GM21576 (cell line): ENCODE data around the gene ACVRL1.

ENCODE experiments used
- ATAC-seq: cut with Tn5 transposase; IDR thresholded peaks from one replicate; pipeline ENCODE4 v1.9.1; 2021; ENCODE audit warnings: mild to moderate bottlenecking, moderate library complexity; ENCODE audit not compliant: unreplicated experiment

Gene ACVRL1

DNA sequence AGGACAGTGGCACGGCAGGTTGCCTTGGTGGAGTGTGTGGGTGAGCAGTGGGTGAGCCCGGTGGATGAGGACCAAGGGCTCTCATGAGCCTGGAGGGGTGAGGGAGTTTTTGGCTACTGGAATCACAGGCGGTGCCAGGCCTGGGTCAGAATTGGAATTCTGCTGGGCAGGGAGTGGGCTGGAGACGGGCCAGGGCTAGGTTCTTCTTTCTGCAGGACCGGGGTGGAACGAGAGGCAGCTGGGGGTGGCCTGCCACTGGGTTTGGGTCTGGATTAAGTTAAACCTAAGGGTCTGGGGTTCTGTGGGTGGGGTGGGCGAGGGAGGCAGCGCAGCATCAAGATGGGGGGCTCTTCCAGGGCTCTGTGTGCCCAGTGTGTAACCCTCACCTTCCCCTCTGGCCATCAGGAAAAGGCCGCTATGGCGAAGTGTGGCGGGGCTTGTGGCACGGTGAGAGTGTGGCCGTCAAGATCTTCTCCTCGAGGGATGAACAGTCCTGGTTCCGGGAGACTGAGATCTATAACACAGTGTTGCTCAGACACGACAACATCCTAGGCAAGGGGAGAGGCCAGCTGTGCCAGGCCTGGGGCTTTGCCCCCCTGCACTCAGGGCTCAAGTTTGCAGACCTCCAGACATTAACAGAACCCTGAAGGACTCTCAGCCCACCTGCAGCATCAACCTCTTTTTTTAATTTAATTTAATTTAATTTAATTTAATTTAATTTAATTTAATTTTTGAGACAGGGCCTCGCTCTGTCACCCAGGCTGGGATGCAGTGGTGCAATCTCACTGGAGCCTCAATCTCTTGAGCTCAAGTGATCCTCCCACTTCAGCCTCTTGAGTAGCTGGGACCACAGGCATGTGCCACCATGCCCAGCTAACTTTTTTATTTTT, 7.0 kb downstream of the ACVRL1 start:
- ATAC-seq, result no peak

DNA sequence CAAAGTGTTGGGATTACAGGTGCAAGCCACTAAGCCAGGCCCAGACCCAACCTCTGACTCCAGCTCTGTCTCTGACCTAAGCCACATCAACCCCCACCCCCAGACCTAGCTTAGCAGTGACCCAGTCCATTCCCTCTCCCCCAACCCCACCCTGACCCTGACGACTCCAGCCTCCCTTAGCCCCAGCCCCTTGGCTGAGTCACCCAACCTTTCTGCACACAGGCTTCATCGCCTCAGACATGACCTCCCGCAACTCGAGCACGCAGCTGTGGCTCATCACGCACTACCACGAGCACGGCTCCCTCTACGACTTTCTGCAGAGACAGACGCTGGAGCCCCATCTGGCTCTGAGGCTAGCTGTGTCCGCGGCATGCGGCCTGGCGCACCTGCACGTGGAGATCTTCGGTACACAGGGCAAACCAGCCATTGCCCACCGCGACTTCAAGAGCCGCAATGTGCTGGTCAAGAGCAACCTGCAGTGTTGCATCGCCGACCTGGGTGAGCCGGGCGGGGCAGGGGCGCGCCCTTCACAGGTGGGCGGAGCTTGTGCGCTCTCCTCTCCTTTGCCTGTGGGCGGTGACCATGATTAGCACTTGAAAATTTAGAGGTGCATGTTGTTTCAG, 7.8 kb downstream of the ACVRL1 start:
- no peak for ATAC-seq

DNA sequence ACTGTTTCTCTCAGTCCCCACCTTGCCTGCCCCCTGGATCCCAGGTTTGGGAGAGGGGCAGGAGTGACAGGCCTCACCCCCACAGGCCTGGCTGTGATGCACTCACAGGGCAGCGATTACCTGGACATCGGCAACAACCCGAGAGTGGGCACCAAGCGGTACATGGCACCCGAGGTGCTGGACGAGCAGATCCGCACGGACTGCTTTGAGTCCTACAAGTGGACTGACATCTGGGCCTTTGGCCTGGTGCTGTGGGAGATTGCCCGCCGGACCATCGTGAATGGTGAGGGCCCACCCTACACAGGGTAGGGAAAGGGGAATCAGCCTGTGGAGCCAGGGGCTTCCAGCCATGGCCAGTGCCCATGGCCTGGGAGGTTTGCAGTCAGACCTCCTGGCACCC, 8.6 kb downstream of the ACVRL1 start:
- no peak for ATAC-seq

DNA sequence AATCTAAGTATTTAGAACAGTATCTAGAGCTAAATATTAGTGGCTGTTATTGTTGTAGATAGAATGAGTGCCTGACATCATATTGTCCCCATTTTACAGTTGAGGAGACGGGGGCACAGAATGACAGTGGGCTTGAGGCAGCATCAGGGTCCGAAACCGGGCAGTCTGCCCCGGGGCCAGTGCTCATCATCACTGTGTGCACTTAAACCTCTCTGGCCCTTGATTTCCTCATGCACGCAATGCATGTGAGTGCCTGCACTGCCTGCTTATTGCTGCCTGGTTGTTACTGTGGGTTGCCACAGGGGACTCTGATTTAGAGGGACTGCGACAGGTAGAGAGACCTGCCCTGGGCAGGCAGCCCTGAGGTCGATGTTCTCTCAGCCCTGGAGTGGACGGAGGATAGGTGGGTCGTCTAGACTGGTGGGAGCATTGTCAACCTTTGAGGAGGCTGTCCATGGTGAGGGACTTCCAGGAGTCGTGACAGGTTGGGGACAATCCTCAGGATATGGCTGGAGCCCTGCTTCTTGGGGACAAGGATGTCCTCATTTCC, 9.8 kb downstream of the ACVRL1 start:
- ATAC-seq, result no peak

DNA sequence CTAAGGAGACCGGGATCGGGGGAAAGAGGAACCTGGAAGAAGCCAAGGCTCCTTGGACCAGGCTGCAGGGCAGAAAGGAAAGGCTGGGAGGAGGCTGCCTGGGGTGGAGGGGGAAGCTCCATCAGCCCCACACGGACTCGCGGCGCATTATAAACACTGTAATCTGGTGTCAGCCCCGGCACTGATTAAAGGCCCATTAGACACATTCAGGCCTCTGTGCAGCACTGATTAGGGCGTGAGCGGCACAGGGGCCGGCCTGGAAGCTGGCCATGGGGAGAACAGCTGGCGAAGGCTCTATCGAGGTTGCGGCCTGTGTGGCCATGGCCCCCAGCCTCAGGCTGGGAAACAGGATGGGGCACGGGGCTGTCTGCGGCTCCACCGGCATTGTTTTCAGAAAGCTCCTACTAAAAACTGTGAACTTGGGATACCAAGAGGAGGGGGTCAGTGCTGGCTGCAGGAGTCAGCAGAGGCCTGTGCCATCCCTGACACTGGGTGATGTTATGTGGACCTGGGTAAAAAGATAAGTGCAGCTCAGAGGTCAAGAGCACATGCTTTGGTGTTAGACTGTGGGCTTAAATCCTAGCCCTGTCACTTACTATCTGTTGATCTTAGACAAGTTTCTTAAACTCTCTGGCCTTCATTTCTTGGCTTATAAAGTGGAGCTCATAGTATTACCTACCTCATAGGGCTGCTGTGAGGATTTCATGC, 10.6 kb downstream of the ACVRL1 start:
- no peak for ATAC-seq

DNA sequence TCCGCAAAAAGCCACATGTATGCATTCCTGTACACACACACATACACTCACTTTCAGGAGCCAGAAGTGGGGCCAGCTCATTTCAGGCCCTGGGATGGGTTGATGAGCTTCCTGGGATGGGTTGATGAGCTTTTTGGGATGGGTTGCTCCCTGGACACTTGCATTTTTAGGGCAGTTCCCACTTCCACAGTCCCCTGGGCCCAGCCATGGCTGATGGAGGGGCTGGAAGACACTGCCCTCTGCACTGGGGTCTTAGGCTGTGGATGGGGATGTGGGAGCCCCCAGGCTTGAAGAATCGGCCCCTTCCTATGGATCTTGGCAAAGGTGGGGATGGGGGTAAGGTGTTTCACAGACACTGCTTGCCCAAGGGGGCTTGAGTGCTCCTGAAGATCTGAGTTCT, 12.7 kb downstream of the ACVRL1 start:
- no peak for ATAC-seq

DNA sequence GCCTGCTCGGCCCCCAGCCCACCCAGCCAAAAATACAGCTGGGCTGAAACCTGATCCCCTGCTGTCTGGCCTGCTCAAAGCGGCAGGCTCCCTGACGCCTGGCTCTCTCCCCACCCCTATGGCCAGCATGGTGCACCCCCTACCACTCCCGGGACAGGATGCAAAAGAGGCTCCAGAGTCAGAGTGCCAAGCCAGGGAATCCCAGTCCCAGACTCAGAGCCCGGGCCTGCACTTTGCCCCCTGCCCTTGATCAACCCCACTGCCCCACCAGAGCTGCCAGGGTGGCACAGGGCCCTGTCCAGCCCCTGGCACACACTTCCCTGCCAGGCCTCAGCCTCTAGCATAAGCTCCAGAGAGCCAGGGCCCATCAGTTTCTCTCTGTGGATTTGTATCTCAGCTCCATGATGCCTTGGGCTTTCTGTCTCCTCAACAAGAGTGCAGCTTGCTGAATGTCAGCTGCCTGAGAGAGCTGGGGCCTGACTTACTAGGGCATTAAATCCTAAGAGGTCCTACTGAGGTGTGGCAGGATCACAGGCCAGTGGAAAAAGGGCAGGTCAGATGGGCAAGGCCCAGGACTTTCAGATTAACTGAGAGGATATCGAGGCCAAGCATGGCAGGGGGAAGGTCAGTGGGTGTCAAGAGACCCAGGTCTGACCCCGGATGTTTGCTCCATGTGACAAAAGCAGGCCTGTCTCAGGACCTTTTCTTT, 13.9 kb downstream of the ACVRL1 start:
- no peak for ATAC-seq

DNA sequence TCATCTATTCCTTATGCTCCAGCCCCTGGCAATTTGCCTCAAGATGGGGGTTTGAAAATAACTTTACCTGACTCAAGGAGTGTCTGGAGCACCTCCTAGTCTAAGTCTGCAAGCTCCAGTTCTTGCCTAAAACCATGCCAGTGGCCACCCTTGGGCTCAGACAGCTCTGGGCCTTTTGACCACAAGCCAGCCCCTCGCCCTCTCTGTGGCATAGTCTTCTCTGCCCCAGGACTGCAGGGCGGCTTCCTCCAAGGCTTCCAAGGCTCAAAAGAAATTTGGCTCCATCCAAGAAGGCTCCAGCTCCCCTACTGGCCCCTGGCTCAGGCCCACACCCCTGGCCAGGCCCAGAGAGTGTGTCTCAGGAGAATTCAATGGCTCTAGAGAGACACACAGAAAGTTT, 14.8 kb downstream of the ACVRL1 start:
- no peak for ATAC-seq

DNA sequence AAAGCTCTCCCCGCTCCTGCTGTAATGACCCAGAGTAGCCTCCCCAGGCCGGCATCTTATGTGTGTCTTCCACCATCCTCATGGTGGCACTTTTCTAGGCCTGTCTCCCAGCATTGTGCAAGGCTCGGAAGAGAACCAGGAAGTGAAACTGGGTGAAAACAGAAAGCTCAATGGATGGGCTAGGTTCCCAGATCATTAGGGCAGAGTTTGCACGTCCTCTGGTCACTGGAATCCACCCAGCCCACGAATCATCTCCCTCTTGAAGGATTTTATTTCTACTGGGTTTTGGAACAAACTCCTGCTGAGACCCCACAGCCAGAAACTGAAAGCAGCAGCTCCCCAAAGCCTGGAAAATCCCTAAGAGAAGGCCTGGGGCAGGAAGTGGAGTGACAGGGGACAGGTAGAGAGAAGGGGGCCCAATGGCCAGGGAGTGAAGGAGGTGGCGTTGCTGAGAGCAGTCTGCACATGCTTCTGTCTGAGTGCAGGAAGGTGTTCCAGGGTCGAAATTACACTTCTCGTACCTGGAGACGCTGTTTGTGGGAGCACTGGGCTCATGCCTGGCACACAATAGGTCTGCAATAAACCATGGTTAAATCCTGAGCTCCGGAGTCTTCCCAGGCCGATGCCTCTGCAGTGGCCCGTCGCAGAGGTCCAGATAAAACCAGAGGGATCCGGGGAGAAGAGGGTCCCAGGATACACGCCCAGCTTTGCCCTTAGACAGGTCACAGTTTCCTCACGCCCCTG, 15.6 kb downstream of the ACVRL1 start:
- ATAC-seq, result no peak

DNA sequence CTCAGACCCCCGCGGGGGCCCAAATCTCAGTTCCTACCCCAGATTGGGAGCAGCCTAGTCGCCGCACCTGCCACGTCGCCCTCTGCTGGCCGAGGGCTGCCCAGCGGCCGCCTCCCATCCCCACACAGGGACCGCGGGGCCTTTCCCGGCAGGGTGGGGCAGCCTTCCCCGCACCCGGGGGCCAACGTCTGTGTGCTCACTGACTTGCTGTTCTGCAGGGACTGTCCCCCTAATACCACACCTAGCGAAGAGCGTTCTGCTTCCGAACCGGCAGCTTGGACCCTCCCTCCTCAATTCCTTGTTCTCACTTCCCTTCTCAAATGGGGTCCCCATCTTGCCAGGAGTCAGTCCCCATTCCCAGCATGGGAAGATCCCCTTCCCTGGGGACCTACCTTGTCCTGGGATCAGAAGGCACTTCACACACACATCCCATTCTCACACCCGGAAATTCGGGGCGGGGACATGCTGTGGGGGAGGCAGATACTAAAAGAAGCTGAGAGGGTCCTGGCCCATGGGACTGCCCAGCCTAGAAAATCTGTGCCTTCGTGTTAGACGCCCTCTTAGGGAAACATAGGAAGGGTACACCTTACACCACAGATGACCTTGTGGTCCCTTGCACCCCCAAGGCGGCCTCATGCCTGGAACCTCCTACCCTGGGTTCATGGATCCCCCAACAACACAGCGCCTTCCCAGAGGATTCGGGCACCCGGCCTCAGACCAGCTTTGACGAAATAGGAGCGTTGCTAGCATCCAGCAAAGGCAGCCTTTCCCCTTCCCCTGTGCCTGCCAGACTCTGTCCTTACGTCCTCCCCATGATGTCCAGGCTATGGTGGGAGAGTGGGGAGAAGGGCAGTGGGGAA, 16.4 kb downstream of the ACVRL1 start:
- ATAC-seq, result no peak

DNA sequence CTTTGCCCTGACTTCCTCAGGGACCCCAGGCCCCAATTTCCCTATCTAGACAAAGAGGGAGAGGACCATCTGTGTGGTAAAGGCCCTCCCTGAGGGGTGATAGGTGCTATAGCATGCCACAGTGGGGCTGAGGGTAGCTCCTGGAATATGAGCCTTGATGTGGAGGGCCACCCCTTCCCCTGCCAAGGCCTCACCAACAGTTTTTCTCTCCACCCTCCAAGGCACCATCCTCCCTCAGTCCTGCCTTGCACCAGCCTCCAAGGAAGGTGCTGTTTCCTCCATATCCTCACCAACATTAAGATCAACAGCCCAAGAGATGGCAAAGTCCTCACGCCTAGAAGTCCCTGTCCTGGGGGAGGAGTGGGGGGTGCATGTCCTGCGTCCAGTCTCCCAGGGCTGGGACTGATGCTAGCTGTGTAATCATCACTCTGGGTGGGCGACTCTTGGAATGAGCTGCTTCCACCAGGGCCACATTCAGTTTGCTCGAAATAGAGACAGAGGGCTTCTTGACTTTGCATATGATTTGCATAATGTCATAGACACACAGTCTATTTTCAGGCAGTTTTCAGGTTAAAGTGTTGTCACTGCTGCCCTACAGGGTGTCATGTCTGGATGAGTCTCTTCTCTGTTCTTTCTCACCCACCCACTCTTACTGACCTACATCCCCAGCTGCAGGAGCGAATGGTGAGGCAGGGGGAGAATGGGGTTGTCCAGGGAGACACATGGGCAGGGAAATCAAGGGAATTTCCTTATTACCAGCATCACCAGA, 17.4 kb downstream of the ACVRL1 start:
- ATAC-seq, result no peak

DNA sequence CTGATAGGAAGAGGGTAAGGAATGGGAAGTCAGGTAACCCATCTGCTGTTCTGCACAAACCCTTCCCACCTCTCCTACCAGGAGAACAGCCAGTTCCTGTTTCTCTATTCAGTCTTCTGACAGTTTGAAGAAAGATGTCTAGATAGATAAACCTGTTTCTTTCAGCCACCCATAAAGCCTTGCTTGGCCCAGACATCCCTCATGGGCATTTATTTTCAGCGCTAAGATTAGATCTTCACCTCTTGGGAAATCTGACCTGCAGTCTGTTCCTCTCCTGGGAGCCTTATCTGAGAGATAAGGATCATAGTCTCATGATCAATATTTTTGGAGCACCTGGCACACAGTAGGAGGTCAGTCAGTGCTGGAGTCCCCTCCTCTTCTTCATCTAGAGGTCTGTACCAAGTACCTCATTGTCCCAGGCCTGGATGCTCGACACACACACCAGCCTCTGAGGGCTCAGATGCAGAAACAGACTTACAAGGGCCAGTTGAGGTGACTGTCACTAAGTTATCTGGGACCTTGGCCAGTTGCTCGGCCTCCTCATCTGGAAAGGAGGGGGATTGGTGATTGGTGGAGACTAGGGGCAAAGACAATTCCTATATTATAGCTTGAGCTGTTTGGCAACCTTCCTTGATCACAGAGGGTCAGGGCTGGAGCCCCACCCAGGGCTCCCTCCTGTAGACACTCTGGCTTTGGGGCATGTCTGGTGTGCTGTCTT, 18.2 kb downstream of the ACVRL1 start:
- ATAC-seq, result no peak

DNA sequence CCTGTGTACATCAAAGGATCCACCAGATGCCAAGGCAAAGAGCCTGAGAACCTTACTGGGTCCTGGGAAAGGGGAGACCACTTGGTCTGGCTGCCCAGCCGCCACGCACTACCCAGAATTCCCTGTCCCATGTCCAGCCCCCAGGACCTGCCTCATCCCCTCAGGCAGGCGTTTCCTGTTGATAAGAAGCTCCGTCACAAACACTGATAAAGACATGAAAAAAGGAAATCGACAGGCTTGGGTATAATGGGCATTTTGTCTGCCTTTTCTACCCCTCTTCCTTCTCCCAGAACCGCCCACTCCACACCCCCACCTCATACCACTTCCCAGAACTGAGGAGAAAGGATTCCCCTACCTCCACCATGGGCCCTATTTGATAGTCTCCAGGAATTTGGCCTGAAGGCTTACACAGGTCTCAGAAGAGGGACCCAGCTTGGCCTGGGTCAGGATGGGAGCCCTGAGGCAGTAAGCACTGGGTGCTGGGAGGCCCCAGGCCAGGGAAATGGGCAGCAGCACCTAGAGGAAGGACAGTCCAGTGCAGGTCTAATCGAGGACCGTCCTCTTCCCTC, 18.8 kb downstream of the ACVRL1 start:
- no peak for ATAC-seq

DNA sequence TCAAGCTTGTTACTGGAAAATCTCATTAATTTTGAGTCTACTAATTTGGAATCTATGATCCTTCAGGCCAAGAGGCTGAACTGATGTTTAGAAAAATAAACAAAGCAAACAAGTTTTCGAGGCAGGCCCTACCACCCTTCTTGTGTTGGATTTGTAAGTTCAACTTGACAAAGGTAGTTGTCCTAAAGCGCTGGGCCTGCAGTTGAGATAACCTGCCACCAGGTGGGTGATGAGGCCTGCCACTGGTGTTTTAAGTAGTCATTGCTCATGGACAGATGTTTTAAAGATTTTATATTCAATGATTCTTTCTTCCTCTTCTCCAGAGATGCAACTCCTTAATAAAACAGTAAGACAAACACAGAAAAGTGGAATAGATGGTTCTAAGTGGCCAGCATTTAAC, 19.4 kb downstream of the ACVRL1 start:
- ATAC-seq, result no peak

DNA sequence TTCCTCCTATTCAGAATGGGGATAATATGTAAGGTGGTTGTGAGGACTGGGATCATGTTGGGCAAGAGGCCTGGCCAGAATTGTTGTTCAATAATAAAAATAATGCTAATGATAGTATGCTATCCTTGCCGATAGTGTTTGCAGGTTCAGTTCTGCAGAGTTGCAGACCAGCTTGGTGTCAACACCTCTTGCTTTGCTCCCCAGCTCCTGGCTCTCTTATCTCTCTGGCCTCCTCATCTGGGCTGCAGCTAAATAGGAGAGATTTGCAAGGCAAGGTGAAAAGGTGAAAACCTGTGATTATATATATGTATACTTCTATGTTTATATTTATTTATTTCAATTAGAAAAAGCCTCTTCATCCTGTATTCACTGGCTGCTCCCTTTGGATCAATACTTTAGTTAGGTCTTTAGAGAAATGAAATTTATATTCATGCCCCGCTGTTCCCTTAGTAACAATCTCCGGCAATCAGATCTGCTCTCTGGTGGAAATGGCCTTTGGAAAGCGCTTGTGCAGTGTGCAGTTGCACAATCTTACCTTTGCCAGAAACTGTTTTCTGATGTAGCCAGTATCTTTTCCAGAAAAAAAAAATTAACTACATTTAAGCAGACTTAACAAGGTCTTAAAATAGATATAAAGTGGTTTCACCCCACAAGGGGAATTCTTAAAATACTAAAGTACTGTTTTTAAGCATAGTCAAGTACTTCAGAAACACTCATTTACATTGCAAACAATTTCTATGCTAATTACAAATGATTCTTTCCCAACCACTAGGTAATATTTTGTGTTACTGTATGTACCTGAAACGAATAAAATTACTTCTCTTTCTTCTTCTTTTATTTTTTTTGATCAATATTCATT, 25.1 kb downstream of the ACVRL1 start:
- ATAC-seq, result no peak

DNA sequence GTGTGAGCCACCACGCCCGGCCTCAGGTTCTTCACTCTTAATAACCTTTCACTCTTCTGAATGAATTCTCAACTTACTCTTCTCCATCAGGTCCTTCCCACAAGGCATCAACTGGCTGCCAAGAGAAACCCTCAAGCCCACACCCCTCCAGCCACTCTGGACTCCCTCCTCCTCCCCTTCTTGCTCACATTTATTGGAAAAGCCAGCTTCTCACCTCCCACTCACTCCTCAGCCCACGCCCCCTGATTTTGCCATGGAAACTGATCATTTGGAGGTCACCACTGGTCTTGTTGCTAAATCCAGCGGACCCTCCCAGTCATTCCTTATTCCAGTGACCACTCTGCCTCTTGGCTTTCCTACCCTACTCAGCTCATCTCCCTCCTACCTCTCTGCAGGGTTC, 26.8 kb downstream of the ACVRL1 start:
- no peak for ATAC-seq

DNA sequence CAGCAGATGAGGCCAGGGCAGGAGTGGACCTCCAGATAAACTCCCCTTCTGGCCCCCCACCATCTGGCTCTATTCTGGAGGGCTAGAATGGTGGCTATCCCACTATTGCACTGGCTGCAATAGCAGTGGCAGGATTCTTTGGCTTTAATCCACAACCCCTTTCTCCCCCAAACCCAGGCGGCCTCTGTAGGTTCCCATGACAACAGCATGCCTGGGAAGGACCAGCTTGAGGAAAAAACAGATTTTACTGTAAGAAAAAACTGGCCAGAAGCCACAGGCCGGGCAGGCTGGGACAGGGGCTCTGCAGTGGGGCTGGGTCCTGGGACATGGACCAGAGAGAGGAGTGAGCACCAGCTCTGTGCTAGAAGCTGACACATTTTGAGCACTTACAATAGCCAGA, 30.6 kb downstream of the ACVRL1 start:
- ATAC-seq, result no peak
